ENCODE measurements around the gene POMC.

DNA sequence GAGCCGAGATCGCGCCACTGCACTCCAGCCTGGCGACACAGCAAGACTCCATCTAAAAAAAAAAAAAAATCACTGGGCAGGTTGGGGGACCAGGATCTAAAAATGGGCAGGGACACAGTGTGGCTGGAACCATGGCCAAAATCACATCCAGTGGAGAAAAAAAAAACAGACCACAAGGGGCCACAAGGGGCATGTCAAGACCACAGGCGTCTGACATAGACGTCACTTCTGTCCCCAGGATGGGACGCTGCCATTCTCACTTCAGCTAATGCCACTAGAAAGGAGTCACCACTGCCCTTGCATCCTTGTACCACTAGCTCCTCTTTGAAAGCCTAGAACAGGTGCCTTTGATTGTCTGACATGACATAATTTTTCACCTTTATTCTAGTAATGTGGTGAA is 2.5 kb upstream of the POMC start:
- TF ChIP-seq, protein P1, sequence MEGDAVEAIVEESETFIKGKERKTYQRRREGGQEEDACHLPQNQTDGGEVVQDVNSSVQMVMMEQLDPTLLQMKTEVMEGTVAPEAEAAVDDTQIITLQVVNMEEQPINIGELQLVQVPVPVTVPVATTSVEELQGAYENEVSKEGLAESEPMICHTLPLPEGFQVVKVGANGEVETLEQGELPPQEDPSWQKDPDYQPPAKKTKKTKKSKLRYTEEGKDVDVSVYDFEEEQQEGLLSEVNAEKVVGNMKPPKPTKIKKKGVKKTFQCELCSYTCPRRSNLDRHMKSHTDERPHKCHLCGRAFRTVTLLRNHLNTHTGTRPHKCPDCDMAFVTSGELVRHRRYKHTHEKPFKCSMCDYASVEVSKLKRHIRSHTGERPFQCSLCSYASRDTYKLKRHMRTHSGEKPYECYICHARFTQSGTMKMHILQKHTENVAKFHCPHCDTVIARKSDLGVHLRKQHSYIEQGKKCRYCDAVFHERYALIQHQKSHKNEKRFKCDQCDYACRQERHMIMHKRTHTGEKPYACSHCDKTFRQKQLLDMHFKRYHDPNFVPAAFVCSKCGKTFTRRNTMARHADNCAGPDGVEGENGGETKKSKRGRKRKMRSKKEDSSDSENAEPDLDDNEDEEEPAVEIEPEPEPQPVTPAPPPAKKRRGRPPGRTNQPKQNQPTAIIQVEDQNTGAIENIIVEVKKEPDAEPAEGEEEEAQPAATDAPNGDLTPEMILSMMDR (IDR thresholded peaks at IDR 0.05; ENCODE audit: poor library complexity): no peak
- TF ChIP-seq EZH2 (IDR thresholded peaks at IDR 0.05; ENCODE audit: borderline replicate concordance): no peak

Measured in hepatocyte (in vitro differentiated cells).